ENCODE data around the gene TRIM60.

The TRIM60 gene

DNA sequence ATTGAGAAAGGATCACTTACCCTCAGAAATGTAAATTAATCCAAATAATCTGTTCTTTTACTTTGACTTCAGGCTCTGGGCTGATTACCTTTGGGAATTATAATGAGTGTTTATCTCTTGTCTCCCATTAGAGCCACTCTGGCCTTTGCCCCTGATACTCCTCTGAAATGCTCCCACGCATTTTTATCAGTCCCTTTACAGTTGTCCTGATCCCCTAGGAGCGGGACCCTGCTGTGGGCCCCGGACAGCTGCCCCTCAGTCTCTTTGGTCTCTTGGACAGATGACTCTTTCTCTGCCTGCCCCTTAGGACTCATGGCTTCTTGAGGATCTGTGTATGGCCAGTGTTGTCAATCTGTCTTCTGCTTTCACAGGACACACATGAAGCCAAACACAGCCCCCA, 20.8 kb downstream of the TRIM60 start:
- Mint-ChIP-seq H3K27ac (peak overlapping the region; percentile 53), H3K4me3 (no peak overlapping the region)

DNA sequence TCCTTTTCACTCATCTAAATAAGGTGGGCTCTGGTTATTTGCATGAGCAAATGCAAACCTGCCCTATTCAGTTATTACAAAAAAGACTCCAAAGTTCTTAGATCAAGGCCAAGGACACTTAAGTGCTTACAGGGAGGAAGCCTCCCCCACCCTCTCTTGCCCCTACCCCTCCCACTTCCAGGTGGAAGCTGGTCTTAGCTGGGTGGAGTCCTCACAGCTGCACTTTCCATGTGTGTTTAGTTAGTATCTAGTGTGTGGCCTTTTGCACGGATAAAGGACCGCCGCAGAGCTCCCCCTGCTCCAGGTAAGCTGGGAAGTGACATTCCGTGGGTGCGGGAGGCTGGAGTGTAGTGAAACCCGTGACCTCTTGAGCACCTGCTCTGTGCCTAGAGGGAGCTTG, 21.8 kb downstream of the TRIM60 start, which contains the start of gene TRIM75:
Gene TRIM75 (plus strand): TSS at position 222 of the 400 bp plus-strand sequence. CDS start 5,282 bp downstream, outside the sequence.
- Mint-ChIP-seq H3K27me3 (ENCODE audit: low read depth, poor library complexity) (peaks cover 8% of the 10 kb centered on the region), H3K4me1 (peaks cover 5% of the 10 kb centered on the region), H3K27ac (peak within 1 kb of the TSS; percentile 53), H3K9me3 (no peaks in the 10 kb centered on the region), H3K4me3 (no peak within 1 kb of the TSS), H3K36me3 (ENCODE audit: low read depth) (no peaks in the 10 kb centered on the region)
- no peak for DNase-seq
- TF ChIP-seq, protein P1, sequence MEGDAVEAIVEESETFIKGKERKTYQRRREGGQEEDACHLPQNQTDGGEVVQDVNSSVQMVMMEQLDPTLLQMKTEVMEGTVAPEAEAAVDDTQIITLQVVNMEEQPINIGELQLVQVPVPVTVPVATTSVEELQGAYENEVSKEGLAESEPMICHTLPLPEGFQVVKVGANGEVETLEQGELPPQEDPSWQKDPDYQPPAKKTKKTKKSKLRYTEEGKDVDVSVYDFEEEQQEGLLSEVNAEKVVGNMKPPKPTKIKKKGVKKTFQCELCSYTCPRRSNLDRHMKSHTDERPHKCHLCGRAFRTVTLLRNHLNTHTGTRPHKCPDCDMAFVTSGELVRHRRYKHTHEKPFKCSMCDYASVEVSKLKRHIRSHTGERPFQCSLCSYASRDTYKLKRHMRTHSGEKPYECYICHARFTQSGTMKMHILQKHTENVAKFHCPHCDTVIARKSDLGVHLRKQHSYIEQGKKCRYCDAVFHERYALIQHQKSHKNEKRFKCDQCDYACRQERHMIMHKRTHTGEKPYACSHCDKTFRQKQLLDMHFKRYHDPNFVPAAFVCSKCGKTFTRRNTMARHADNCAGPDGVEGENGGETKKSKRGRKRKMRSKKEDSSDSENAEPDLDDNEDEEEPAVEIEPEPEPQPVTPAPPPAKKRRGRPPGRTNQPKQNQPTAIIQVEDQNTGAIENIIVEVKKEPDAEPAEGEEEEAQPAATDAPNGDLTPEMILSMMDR (IDR thresholded peaks at IDR 0.05), result no peak

More for the DNA sequence above, 20.8 kb downstream of the TRIM60 start:
- no peak for DNase-seq
- H3K9me3 Mint-ChIP-seq, result no peaks in the 10 kb centered on the region
- TF ChIP-seq, protein P1 (IDR thresholded peaks at IDR 0.05), result no peak
- H3K4me1 Mint-ChIP-seq, result peaks cover 14% of the 10 kb centered on the region
- no peaks in the 10 kb centered on the region for H3K36me3 Mint-ChIP-seq (ENCODE audit: low read depth)
- H3K27me3 Mint-ChIP-seq (ENCODE audit: low read depth, poor library complexity), result peaks cover 8% of the 10 kb centered on the region

DNA sequence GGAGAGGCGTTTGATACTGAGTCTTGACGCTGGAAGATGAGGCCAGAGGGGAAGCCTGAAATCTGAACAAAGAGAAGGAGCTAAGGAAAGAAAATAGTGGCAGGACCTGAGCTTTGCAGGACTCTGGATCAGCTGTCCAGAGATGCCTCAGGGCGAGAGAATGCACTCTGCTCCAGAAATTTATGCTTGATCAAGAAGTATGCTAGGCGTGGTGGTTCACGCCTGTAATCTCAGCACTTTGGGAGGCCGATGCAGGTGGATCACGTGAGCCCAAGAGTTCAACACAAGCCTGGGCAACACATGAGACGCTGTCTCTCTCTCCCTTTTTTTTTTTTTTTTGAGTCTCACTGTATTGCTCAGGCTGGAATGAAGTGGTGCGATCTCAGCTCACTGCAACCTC, 23.8 kb downstream of the TRIM60 start:
- no peak overlapping the region for H3K4me3 Mint-ChIP-seq
- no peak overlapping the region for H3K27ac Mint-ChIP-seq
- no peaks in the 10 kb centered on the region for H3K36me3 Mint-ChIP-seq (ENCODE audit: low read depth)
- H3K27me3 Mint-ChIP-seq (ENCODE audit: low read depth, poor library complexity), result peaks cover 6% of the 10 kb centered on the region
- TF ChIP-seq, protein P1 (IDR thresholded peaks at IDR 0.05), result no peak
- DNase-seq, result no peak
- no peaks in the 10 kb centered on the region for H3K9me3 Mint-ChIP-seq
- peaks cover 5% of the 10 kb centered on the region for H3K4me1 Mint-ChIP-seq

DNA sequence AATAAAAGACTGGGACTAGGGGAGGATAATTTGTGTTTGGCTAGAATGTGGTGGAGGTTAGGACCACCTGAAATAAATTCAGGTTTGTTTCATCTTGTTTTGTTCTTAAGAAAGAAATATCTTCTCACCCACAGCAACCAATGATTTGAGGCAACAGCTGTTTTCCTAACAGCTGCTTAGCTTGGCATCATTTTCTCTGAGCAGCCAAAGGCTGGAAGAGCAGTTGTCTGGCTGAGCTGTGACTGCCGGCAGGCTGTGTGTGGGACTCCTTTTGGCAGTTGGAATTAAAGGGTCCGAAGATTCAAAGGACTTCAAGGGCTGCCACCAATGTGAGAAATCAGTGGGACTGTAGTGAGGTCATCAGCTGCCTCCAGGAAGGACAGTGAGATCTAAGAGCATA, 26.9 kb downstream of the TRIM60 start:
- H3K27me3 Mint-ChIP-seq (ENCODE audit: low read depth, poor library complexity), result peaks cover 4% of the 10 kb centered on the region
- no peaks in the 10 kb centered on the region for H3K9me3 Mint-ChIP-seq
- H3K4me3 Mint-ChIP-seq, result no peak overlapping the region
- no peak overlapping the region for H3K27ac Mint-ChIP-seq
- H3K36me3 Mint-ChIP-seq (ENCODE audit: low read depth), result no peaks in the 10 kb centered on the region
- DNase-seq, result no peak
- TF ChIP-seq, protein P1 (IDR thresholded peaks at IDR 0.05), result no peak
- no peaks in the 10 kb centered on the region for H3K4me1 Mint-ChIP-seq

DNA sequence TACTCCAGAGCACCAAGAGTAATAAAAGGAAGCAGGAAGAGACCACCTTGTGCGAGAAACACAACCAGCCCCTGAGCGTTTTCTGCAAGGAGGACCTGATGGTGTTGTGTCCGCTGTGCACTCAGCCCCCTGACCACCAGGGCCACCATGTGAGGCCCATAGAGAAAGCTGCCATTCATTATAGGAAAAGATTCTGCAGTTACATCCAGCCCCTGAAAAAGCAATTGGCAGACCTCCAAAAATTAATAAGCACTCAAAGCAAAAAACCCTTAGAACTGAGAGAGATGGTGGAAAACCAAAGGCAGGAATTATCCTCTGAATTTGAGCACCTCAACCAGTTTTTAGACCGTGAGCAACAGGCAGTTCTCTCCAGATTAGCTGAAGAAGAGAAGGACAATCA, 27.6 kb downstream of the TRIM60 start:
- Mint-ChIP-seq H3K9me3 (no peaks in the 10 kb centered on the region), H3K27ac (peak overlapping the region; percentile 23), H3K4me3 (no peak overlapping the region), H3K27me3 (ENCODE audit: low read depth, poor library complexity) (peaks cover 4% of the 10 kb centered on the region), H3K36me3 (ENCODE audit: low read depth) (no peaks in the 10 kb centered on the region), H3K4me1 (no peaks in the 10 kb centered on the region)
- TF ChIP-seq, protein P1 (IDR thresholded peaks at IDR 0.05), result no peak
- DNase-seq, result no peak

DNA sequence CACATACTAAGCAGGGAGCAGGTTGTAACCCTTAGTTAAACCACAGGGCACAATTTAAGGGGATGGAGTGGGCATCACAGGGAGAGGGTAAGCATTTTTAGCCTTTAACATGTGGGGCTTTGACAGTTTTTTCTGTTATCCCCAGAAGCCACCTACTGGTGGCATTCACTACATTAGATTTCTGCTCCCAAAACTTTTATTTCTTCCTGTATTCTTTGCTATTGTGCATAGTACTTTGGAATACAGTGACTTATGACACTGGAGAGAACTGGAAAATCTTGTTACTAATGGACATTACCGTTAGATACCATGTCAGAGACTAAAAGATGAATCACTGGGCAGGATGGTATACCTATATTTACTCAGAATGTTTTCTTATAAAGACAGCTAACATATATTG, 29.1 kb downstream of the TRIM60 start:
- Mint-ChIP-seq H3K27ac (no peak overlapping the region), H3K27me3 (ENCODE audit: low read depth, poor library complexity) (no peaks in the 10 kb centered on the region), H3K9me3 (no peaks in the 10 kb centered on the region), H3K4me1 (no peaks in the 10 kb centered on the region), H3K36me3 (ENCODE audit: low read depth) (no peaks in the 10 kb centered on the region), H3K4me3 (no peak overlapping the region)
- no peak for DNase-seq
- TF ChIP-seq, protein P1 (IDR thresholded peaks at IDR 0.05), result no peak
